ENCODE data around the gene HIVEP1. TPM values are rescaled to one million over a fixed set of nuclear protein-coding genes. Genes with fewer than 3 reads are reported as not detected.

The HIVEP1 gene
- total RNA-seq, 4 donors from 2014 or later: 23.2 to 41.5 (median 32.6) TPM

DNA sequence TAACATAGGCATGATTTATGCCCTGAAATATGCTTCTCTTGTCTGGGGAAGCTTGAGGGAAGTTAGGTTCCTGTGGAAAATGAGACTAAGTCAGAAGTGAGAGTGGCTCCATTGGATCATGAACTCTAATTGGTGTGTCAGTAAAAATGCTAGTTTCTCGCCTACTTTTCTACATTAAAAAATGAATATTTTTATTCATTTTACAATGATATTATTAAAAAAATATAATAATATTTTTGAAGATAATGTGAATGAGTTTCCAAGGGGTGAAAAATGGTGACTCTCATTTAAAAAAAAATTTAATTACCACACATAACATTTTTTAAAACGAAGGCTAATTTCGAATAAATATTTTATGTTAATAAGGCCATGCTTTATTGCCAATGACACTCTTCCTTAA lies 84.2 kb downstream of the HIVEP1 start:
- TF ChIP-seq POLR2A (IDR thresholded peaks at IDR 0.05): no peak
- TF ChIP-seq CTCF (IDR thresholded peaks at IDR 0.05): no peak
- no peak for DNase-seq (ENCODE audit: low spot score in 2 of 2)
- H3K4me3 ChIP-seq (ENCODE audit: low read depth, poor library complexity, severe bottlenecking): no peak overlapping the region
- WGBS, 2 donors: 90 to 91% methylated on average over 3 of the region's 3 CpGs
- intact Hi-C loops (cut with DNase I; ENCODE audit: low total_unique reads): no loop called here

GRCh38 chr6:12097791-12098190 lies 85.7 kb downstream of the HIVEP1 start:
- intact Hi-C loops (cut with DNase I; ENCODE audit: low total_unique reads): no loop called here
- TF ChIP-seq CTCF (IDR thresholded peaks at IDR 0.05): no peak
- TF ChIP-seq POLR2A (IDR thresholded peaks at IDR 0.05): no peak
- no peak for DNase-seq (ENCODE audit: low spot score in 2 of 2)
- no peak overlapping the region for H3K4me3 ChIP-seq (ENCODE audit: low read depth, poor library complexity, severe bottlenecking)

- WGBS, 2 donors: 80% methylated on average over 4 of the region's 4 CpGs
- DNase-seq (ENCODE audit: low spot score in 2 of 2): no peak
- TF ChIP-seq CTCF (IDR thresholded peaks at IDR 0.05): no peak
- H3K4me3 ChIP-seq (ENCODE audit: low read depth, poor library complexity, severe bottlenecking): no peak overlapping the region
- intact Hi-C loops (cut with DNase I; ENCODE audit: low total_unique reads): no loop called here
Observed at GRCh38 chr6:12099623-12100338, 87.7 kb downstream of the HIVEP1 start.

GRCh38 chr6:12101048-12101447 lies 88.9 kb downstream of the HIVEP1 start:
- intact Hi-C loops (cut with DNase I; ENCODE audit: low total_unique reads): no loop called here
- no peak for DNase-seq (ENCODE audit: low spot score in 2 of 2)
- no peak overlapping the region for H3K4me3 ChIP-seq (ENCODE audit: low read depth, poor library complexity, severe bottlenecking)
- TF ChIP-seq POLR2A (IDR thresholded peaks at IDR 0.05): no peak
- no peak for TF ChIP-seq CTCF (IDR thresholded peaks at IDR 0.05)

DNA sequence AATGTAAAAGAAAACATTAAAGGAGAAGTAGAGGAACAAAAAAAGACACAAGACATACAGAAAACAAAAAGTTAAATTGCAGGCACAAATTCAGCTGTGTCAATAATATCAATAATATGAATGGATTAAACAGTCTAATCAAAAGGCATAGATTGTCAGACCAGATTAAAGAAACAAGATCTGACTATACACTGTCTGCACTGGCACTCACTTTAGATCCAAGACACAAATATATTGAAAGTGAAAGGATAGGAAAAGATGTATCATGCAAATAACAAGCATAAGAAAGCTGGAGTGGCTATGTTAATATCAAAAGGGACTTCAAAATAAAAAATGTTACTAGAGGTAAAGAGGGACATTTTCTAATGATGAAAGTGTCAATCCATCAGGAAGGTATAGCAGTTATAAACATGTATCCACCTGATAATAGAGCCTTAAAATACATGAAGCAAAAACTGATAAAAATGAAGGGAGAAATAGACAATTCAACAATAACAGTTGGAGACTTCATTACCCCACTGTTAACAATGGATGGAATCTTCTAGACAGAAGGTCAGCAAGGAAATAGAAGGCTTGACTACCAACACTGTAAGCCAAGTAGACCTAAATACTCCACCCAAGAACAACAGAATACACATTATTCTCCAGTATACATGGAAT lies 89.7 kb downstream of the HIVEP1 start:
- H3K4me3 ChIP-seq (ENCODE audit: low read depth, poor library complexity, severe bottlenecking): no peak overlapping the region
- intact Hi-C loops (cut with DNase I; ENCODE audit: low total_unique reads): no loop called here

More for the DNA sequence above, 89.7 kb downstream of the HIVEP1 start:
- DNase-seq (ENCODE audit: low spot score in 2 of 2): no peak
- no peak for TF ChIP-seq POLR2A (IDR thresholded peaks at IDR 0.05)
- no peak for TF ChIP-seq CTCF (IDR thresholded peaks at IDR 0.05)
